ENCODE results near the gene PTPRN2. TPM values are rescaled to one million over a fixed set of nuclear protein-coding genes. Genes with fewer than 3 reads are reported as not detected.

The PTPRN2 gene
- total RNA-seq, 1 experiment from 2014 or later, result 3.8 TPM

DNA sequence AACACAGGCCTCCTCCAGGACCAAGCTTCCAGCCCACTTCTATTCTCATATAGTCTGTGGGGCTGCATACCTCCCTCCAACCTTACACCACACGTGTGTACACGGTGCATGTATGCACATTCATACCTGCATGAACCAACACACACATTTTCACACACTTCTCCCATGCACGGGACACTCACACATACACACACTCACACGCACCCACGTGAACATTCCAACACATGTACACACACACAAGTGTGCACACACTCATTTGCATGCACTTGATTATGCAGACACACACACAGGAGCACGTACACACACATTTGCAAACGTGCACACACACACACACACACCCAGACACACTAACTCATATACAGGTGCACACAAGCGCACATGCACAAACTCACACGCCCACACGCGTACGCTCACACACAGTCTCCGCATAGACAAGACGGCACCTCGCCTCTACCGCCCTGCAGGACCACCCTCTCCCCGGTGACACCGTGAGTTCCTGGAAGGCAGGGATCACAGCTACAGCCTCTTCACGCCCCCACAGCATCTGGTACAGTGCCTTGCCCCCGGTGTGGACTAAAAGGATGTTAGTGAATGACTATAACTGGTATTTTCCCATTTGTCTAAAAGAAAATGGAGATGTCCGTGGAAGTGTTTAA, 263.8 kb downstream of the PTPRN2 start:
- Histone ChIP-seq H3K27me3 (no peaks in the 10 kb centered on the region; the same call in 1 of the 2 replicates), H3K4me1 (no peaks in the 10 kb centered on the region), H3K36me3 (no peaks in the 10 kb centered on the region), H3K9me3 (replicated peaks) (no peaks in the 10 kb centered on the region), H3K27ac (no peak overlapping the region), H3K4me3 (no peak overlapping the region)
- DNase-seq, result no peak

- Histone ChIP-seq H3K4me3 (no peak overlapping the region), H3K9me3 (replicated peaks) (no peaks in the 10 kb centered on the region), H3K27me3 (no peaks in the 10 kb centered on the region; the same call in 1 of the 2 replicates), H3K4me1 (no peaks in the 10 kb centered on the region), H3K36me3 (no peaks in the 10 kb centered on the region), H3K27ac (no peak overlapping the region)
- DNase-seq, result no peak
These were observed 264.8 kb downstream of the PTPRN2 start for GRCh38 chr7:158322616-158323530.

DNA sequence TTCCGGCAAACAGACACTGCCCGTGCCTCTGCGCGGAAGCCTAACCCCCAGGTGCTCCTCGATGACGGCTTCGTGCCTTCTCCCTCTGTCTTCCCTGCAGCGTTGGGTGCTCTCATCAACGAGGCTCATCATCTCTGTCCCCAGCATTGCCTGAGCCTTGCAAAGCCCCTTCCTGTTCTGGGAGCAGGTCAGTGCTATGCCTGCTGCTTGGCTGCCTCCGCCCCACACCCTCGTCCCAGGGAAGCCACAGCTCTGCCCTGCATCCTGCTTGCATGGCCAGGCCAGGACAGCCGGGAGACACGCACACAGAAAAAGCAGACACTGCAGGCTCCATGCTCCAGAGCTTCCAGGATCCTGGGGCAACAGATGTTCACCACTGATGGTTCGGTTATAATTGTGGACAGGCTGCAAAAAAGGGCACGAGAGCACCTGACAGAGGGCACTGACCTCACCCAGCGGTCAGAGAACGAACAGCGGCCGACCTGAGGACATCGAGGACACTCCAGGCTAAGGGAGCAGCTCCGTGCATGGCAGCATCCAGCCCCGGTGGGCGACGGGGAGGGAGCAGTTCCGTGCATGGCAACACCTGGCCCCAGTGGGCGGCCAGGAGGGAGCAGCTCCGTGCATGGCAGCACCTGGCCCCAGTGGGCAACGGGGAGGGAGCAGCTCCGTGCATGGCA, 265.5 kb downstream of the PTPRN2 start:
- Histone ChIP-seq H3K27ac (no peak overlapping the region), H3K27me3 (no peaks in the 10 kb centered on the region; the same call in 1 of the 2 replicates), H3K36me3 (no peaks in the 10 kb centered on the region), H3K4me3 (no peak overlapping the region), H3K4me1 (no peaks in the 10 kb centered on the region), H3K9me3 (replicated peaks) (no peaks in the 10 kb centered on the region)
- DNase-seq, result no peak

DNA sequence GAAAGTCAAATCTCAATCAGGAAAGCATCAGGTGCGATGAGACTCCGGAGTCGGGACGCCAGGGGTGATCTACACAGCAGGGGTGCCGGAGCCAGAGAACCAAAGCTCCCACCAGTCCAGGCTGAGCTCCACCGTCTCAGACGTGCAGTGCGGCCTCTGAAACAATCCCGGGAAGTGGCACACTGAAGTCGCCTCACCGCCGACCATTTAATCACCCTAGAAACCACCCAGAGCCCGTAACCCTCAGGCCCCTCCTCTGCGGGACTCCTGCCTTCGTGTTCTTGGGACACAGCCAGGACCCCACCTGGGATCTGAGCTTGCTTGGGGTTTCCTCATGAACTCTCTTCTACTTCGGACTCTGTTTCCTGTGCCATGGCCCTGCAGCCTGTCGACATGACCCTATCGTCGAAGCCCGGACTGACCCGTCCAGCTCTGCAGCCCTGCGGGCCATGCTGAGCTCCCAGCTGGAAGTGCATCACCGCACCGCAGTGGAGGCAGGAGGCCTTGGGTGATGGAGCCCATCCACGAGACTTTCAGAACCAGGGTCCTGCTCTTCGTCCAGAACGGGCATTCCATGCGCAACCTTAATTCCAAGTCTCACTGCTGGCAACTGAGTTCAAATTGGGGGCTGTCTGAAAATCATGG, 266.4 kb downstream of the PTPRN2 start:
- H3K4me3 ChIP-seq, result no peak overlapping the region
- no peak for DNase-seq
- H3K36me3 ChIP-seq, result no peaks in the 10 kb centered on the region
- no peaks in the 10 kb centered on the region for H3K9me3 ChIP-seq (replicated peaks)
- no peaks in the 10 kb centered on the region for H3K4me1 ChIP-seq
- H3K27ac ChIP-seq, result no peak overlapping the region
- H3K27me3 ChIP-seq, result no peaks in the 10 kb centered on the region; the same call in 1 of the 2 replicates

GRCh38 chr7:158320328-158320727, 267.3 kb downstream of the PTPRN2 start:
- Histone ChIP-seq H3K36me3 (no peaks in the 10 kb centered on the region), H3K9me3 (replicated peaks) (no peaks in the 10 kb centered on the region)

DNA sequence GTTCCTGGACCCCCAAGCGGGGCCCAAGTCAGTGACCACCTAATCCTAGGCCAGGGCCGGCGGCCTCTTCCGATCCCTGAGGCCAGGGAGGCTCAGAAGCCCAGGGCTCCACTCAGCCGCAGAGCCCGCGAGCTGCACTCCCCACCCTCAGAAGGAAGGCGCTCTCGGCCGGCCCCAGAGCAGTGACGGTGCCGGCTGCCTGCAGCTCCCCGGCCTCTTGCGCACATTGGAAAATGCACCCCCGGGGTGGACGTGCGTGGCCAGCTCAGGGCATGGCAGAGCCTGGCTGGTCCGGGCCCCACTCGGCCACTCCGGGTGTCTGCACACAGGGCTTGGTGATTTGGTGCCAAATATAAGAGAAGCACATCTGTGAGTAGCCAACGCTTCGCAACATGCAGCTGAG, 269.1 kb downstream of the PTPRN2 start:
- no peak overlapping the region for H3K4me3 ChIP-seq
- H3K4me1 ChIP-seq, result no peaks in the 10 kb centered on the region
- H3K27me3 ChIP-seq, result no peaks in the 10 kb centered on the region; the same call in 1 of the 2 replicates
- DNase-seq, result no peak
- H3K36me3 ChIP-seq, result no peaks in the 10 kb centered on the region
- H3K27ac ChIP-seq, result no peak overlapping the region
- H3K9me3 ChIP-seq (replicated peaks), result no peaks in the 10 kb centered on the region

More at GRCh38 chr7:158320328-158320727, 267.3 kb downstream of the PTPRN2 start:
- Histone ChIP-seq H3K4me3 (no peak overlapping the region), H3K27me3 (no peaks in the 10 kb centered on the region; the same call in 1 of the 2 replicates), H3K27ac (no peak overlapping the region), H3K4me1 (no peaks in the 10 kb centered on the region)
- no peak for DNase-seq

DNA sequence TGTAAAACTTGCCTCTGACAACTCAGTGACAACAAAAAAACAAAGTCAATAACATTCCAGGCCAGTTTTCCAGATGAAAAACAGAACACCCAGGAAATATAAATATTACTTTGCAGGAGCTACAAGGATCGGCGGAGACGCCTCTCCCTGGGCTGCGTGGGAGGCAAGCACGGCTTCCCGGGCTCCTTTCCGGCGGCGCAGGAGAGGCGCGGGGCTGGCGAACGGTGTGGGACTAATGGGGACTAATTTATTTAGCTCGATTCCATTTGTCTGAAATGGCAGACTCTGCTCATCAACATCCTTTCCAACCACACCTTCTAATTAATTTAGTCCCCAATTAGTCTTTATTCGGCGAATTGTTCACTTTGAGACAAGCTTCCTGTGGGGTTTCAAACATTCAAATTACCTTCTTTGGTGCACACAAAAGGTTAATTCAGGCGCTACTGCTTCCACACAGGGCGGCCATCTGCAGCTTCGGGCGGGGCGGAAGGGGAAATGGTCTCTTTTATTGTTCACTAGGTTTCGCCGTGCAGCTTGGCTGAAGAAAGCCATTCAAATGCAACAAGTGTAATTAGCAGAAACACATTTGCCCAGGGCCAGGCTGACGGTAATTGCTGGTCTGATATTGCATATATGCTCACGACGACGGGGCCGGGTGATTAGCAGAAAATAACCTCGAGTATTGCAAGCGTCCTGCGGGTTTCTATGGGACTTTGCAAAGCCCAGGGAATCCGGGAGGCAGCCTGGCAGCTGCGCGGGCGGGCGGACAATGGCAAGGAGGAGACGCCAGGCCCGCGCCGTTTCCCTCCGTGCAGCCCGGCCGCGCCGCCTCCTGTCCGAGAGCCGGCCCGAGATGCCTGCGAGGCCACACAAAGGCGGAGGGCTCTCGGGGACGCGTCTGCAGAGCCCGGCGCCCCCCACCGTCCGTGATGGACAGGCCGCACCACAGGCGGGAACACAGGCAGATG, 270.1 kb downstream of the PTPRN2 start:
- no peaks in the 10 kb centered on the region for H3K9me3 ChIP-seq (replicated peaks)
- DNase-seq, result no peak
- no peaks in the 10 kb centered on the region; the same call in 1 of the 2 replicates for H3K27me3 ChIP-seq
- H3K4me1 ChIP-seq, result no peaks in the 10 kb centered on the region
- H3K27ac ChIP-seq, result no peak overlapping the region
- H3K36me3 ChIP-seq, result no peaks in the 10 kb centered on the region
- no peak overlapping the region for H3K4me3 ChIP-seq

DNA sequence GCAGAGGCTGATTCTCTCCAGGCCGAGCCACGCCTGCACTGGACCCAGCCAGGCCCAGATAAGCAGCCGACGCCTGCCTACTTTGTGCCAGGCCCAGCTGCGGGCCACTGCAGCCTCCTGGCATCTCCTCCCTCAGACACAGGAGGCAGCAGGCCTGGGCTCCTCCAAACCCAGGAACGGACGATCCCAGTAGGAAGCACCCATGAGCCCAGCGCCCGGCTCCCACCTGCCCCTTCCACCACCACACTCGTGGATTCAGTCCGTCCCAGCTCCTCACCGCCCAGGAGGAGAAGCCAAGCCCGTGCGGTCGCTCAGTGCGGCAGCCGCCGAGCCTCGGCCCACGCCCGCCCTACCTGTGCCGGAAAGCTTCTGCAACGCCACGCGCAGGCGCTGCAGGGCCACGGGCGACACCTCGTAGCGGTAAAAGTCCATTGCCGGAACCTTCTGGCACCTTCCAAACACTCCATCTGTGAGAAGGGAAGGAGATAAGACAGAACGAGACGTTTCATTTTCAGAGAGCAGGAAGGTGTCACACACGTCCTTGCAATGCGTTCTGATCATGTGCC, 271.1 kb downstream of the PTPRN2 start:
- Histone ChIP-seq H3K4me1 (no peaks in the 10 kb centered on the region), H3K36me3 (no peaks in the 10 kb centered on the region), H3K9me3 (replicated peaks) (no peaks in the 10 kb centered on the region), H3K4me3 (no peak overlapping the region), H3K27ac (no peak overlapping the region), H3K27me3 (no peaks in the 10 kb centered on the region; the same call in 1 of the 2 replicates)
- no peak for DNase-seq

DNA sequence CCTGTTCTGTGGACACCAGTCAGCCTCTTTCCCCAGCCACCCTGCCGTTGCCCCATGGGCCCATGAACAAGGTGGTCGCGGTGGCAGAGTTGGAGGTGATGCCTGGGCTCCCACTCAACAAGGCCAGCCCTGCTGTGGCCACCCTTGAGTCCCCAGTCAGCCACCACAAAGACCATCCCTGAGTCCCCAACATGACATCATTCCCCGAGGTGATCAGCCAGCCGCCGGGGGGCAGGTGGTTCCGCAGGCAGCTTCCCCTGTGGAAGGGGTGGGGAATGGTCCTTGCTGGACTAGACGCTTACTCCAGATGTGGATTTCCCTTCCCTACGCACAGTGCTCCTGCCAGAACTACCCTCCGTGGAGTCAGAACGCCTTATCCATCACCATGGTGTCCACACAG, 271.7 kb downstream of the PTPRN2 start:
- Histone ChIP-seq H3K36me3 (no peaks in the 10 kb centered on the region), H3K27me3 (no peaks in the 10 kb centered on the region; the same call in 1 of the 2 replicates), H3K4me3 (no peak overlapping the region), H3K27ac (no peak overlapping the region), H3K4me1 (no peaks in the 10 kb centered on the region), H3K9me3 (replicated peaks) (no peaks in the 10 kb centered on the region)
- no peak for DNase-seq

DNA sequence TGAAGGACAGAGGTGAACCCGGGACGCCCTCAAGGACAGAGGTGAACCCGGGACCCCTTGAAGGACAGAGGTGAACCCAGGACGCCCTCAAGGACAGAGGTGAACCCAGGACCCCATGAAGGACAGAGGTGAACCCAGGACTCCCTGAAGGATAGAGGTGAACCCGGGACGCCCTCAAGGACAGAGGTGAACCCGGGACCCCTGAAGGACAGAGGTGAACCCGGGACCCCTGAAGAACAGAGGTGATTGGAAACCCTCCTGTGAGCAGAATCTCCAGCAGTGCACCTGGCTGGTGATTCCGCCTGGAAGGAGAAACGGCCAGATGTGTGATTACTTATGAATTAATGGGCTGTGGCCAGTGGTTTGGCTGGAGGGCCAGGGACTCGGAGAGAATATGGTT, 272.3 kb downstream of the PTPRN2 start:
- no peak overlapping the region for H3K4me3 ChIP-seq
- H3K27me3 ChIP-seq, result no peaks in the 10 kb centered on the region; the same call in 1 of the 2 replicates
- no peaks in the 10 kb centered on the region for H3K36me3 ChIP-seq
- H3K9me3 ChIP-seq (replicated peaks), result no peaks in the 10 kb centered on the region
- no peak for DNase-seq
- H3K27ac ChIP-seq, result no peak overlapping the region
- H3K4me1 ChIP-seq, result no peaks in the 10 kb centered on the region

- Histone ChIP-seq H3K4me1 (no peaks in the 10 kb centered on the region), H3K9me3 (replicated peaks) (no peaks in the 10 kb centered on the region), H3K27ac (no peak overlapping the region), H3K4me3 (no peak overlapping the region), H3K36me3 (no peaks in the 10 kb centered on the region), H3K27me3 (no peaks in the 10 kb centered on the region; the same call in 1 of the 2 replicates)
- DNase-seq, result no peak
These were observed 273.2 kb downstream of the PTPRN2 start for GRCh38 chr7:158314394-158314793.

GRCh38 chr7:158313931-158314330, 273.7 kb downstream of the PTPRN2 start:
- H3K9me3 ChIP-seq (replicated peaks), result no peaks in the 10 kb centered on the region
- no peak overlapping the region for H3K27ac ChIP-seq
- no peak overlapping the region for H3K4me3 ChIP-seq
- no peaks in the 10 kb centered on the region; the same call in 1 of the 2 replicates for H3K27me3 ChIP-seq
- H3K4me1 ChIP-seq, result no peaks in the 10 kb centered on the region
- DNase-seq, result no peak
- no peaks in the 10 kb centered on the region for H3K36me3 ChIP-seq

DNA sequence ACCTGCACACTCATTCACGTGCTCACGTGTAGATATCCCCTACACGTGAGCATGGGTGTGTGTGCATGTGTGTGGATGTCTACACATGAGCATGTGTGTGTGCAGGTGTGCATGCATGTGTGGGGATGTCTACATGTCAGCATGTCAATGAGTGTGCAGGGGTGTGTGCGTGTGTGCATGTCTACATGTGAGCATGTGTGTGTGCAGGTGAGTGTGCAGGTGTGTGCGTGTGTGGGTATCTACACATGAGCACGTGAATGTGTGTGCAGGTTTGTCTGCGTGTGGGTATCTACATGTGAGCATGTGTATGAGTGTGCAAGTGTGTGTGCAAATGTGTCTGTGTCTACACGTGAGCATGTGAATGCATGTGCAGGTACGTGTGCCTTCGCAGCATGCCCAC, 274.8 kb downstream of the PTPRN2 start:
- no peak for DNase-seq
- no peak overlapping the region for H3K4me3 ChIP-seq
- H3K27me3 ChIP-seq, result no peaks in the 10 kb centered on the region
- H3K9me3 ChIP-seq (replicated peaks), result 0 out of 2 replicates have a peak, but pooled peaks cover 4% of the 10 kb centered on the region
- no peaks in the 10 kb centered on the region for H3K4me1 ChIP-seq
- H3K36me3 ChIP-seq, result no peaks in the 10 kb centered on the region
- H3K27ac ChIP-seq, result no peak overlapping the region
